ENCODE results near the gene AP5S1.
A peak's percentile ranks its signal among the peaks of the same experiment; 100 is the strongest.

- TF ChIP-seq CTCF (conservative IDR thresholded peaks at IDR 0.05; ENCODE audit: low read depth, low read length) (peak; percentile 54), POLR2A (IDR thresholded peaks at IDR 0.05; ENCODE audit: low read depth, low read length) (0 out of 2 replicates have a peak, but pooled peaks have one; percentile 14), CHD1 (IDR thresholded peaks at IDR 0.05; ENCODE audit: low read depth, low read length) (no peak), RFX5 (IDR thresholded peaks at IDR 0.05; ENCODE audit: low read depth, low read length) (no peak), CEBPB (IDR thresholded peaks at IDR 0.05; ENCODE audit: low read depth, low read length) (no peak)
Observed at GRCh38 chr20:3781153-3781910, 39.0 kb upstream of the AP5S1 start, which contains the start of gene SPEF1.

Data from IMR-90 (cell line).